GM19351 (cell line): Measurements from ENCODE around the gene GNAO1.

Experiments used
- ATAC-seq: cut with Tn5 transposase; IDR thresholded peaks from one replicate; pipeline ENCODE4 v1.9.1; 2021; ENCODE audit warnings: mild to moderate bottlenecking, moderate library complexity; ENCODE audit not compliant: unreplicated experiment

GNAO1 gene

GRCh38 chr16:56282451-56282850 is 91.2 kb downstream of the GNAO1 start:
- peak; percentile 55 for ATAC-seq

GRCh38 chr16:56284521-56284920 is 93.2 kb downstream of the GNAO1 start:
- ATAC-seq = no peak

GRCh38 chr16:56286809-56287208 is 95.5 kb downstream of the GNAO1 start:
- ATAC-seq = no peak

- ATAC-seq = no peak
These were observed 96.7 kb downstream of the GNAO1 start for GRCh38 chr16:56288019-56288418.

- ATAC-seq = no peak
These were observed 98.1 kb downstream of the GNAO1 start for GRCh38 chr16:56289416-56289815.

- no peak for ATAC-seq
These were observed 98.6 kb downstream of the GNAO1 start for GRCh38 chr16:56289862-56290261.

GRCh38 chr16:56294014-56294413 is 102.7 kb downstream of the GNAO1 start:
- ATAC-seq = no peak

- ATAC-seq = no peak
These were observed 103.3 kb downstream of the GNAO1 start for GRCh38 chr16:56294579-56294978.

GRCh38 chr16:56295059-56295665 is 103.9 kb downstream of the GNAO1 start:
- no peak for ATAC-seq

- no peak for ATAC-seq
These were observed 104.6 kb downstream of the GNAO1 start for GRCh38 chr16:56295739-56296527.

- ATAC-seq = no peak
These were observed 106.4 kb downstream of the GNAO1 start for GRCh38 chr16:56297684-56298083.

- ATAC-seq = no peak
These were observed 106.8 kb downstream of the GNAO1 start for GRCh38 chr16:56298116-56298515.

GRCh38 chr16:56298948-56299596 is 107.8 kb downstream of the GNAO1 start:
- ATAC-seq = no peak

- ATAC-seq = no peak
These were observed 108.9 kb downstream of the GNAO1 start for GRCh38 chr16:56300242-56300623.

- ATAC-seq = no peak
These were observed 109.9 kb downstream of the GNAO1 start for GRCh38 chr16:56300891-56301850.

GRCh38 chr16:56302506-56302905 is 111.2 kb downstream of the GNAO1 start:
- no peak for ATAC-seq

GRCh38 chr16:56303066-56303715 is 111.9 kb downstream of the GNAO1 start:
- no peak for ATAC-seq

- no peak for ATAC-seq
These were observed 112.6 kb downstream of the GNAO1 start for GRCh38 chr16:56303880-56304279.

GRCh38 chr16:56305956-56306565 is 114.8 kb downstream of the GNAO1 start:
- no peak for ATAC-seq
